ENCODE measurements around the gene MROH8. TPM values are rescaled to one million over a fixed set of nuclear protein-coding genes. Genes with fewer than 3 reads are reported as not detected.
A peak's percentile ranks its signal among the peaks of the same experiment; 100 is the strongest.

Gene MROH8
- total and polyA plus RNA-seq, 3 experiments from 2014 or later, result 1.6 to 3.0 (median 2.6) TPM

- Histone ChIP-seq H3K4me1 (ENCODE audit: insufficient read depth, low read length) (no peaks in the 10 kb centered on the region), H3K27me3 (ENCODE audit: insufficient read depth, low read length, poor library complexity, severe bottlenecking) (no peaks in the 10 kb centered on the region), H3K27ac (ENCODE audit: low read depth, low read length) (no peak overlapping the region), H3K4me3 (ENCODE audit: low read length) (no peak overlapping the region), H3K9me3 (ENCODE audit: low read length) (no peaks in the 10 kb centered on the region), H3K36me3 (ENCODE audit: insufficient read depth, low read length) (peaks cover 34% of the 10 kb centered on the region)
- Mint-ChIP-seq H3K27me3 (no peaks in the 10 kb centered on the region), H3K36me3 (peaks cover 0 to 89% (median 21%) of the 10 kb centered on the region in 3 donors), H3K27ac (peak overlapping the region in 1 of 8 donors; percentile 33), H3K9me3 (no peaks in the 10 kb centered on the region), H3K4me3 (no peak overlapping the region), H3K4me1 (peaks cover 1 to 5% (median 4%) of the 10 kb centered on the region in 3 donors)
- CTCF ChIA-PET, result no interaction called here
- POLR2A ChIA-PET, result interaction anchor here (0.6 kb wide), 1 partner anchor 241 kb away, joined by 5 read pairs; no protein-coding TSS in a partner anchor
- no peak for DNase-seq
These were observed 40.7 kb upstream of the MROH8 start for GRCh38 chr20:37219751-37220668.

- H3K27ac Mint-ChIP-seq, result peak overlapping the region in 1 of 8 donors; percentile 8
- peaks cover 0 to 88% (median 19%) of the 10 kb centered on the region in 3 donors for H3K36me3 Mint-ChIP-seq
- Histone ChIP-seq H3K36me3 (ENCODE audit: insufficient read depth, low read length) (peaks cover 31% of the 10 kb centered on the region), H3K4me1 (ENCODE audit: insufficient read depth, low read length) (no peaks in the 10 kb centered on the region), H3K27me3 (ENCODE audit: insufficient read depth, low read length, poor library complexity, severe bottlenecking) (no peaks in the 10 kb centered on the region), H3K9me3 (ENCODE audit: low read length) (no peaks in the 10 kb centered on the region), H3K4me3 (ENCODE audit: low read length) (no peak overlapping the region), H3K27ac (ENCODE audit: low read depth, low read length) (no peak overlapping the region)
- ChIA-PET POLR2A (no interaction called here), CTCF (no interaction called here)
- peaks cover 1 to 5% (median 4%) of the 10 kb centered on the region in 3 donors for H3K4me1 Mint-ChIP-seq
- no peaks in the 10 kb centered on the region for H3K9me3 Mint-ChIP-seq
- no peak overlapping the region for H3K4me3 Mint-ChIP-seq
- DNase-seq, result no peak
- H3K27me3 Mint-ChIP-seq, result no peaks in the 10 kb centered on the region
These were observed 39.6 kb upstream of the MROH8 start for GRCh38 chr20:37218976-37219375.

- CTCF ChIA-PET, result no interaction called here
- Mint-ChIP-seq H3K27me3 (no peaks in the 10 kb centered on the region), H3K4me3 (no peak overlapping the region), H3K36me3 (peaks cover 0 to 88% (median 16%) of the 10 kb centered on the region in 3 donors), H3K27ac (no peak overlapping the region), H3K4me1 (peaks cover 1 to 5% (median 4%) of the 10 kb centered on the region in 3 donors), H3K9me3 (no peaks in the 10 kb centered on the region)
- Histone ChIP-seq H3K36me3 (ENCODE audit: insufficient read depth, low read length) (peaks cover 31% of the 10 kb centered on the region), H3K4me3 (ENCODE audit: low read length) (no peak overlapping the region), H3K27ac (ENCODE audit: low read depth, low read length) (no peak overlapping the region), H3K27me3 (ENCODE audit: insufficient read depth, low read length, poor library complexity, severe bottlenecking) (no peaks in the 10 kb centered on the region), H3K4me1 (ENCODE audit: insufficient read depth, low read length) (no peaks in the 10 kb centered on the region), H3K9me3 (ENCODE audit: low read length) (no peaks in the 10 kb centered on the region)
- DNase-seq, result no peak
- POLR2A ChIA-PET, result no interaction called here
These were observed 39.1 kb upstream of the MROH8 start for GRCh38 chr20:37218441-37218840.

- peaks cover 7 to 82% (median 21%) of the 10 kb centered on the region in 3 donors for H3K36me3 Mint-ChIP-seq
- H3K4me3 ChIP-seq (ENCODE audit: low read length), result no peak overlapping the region
- H3K4me3 Mint-ChIP-seq, result no peak overlapping the region
- no peak overlapping the region for H3K27ac ChIP-seq (ENCODE audit: low read depth, low read length)
- H3K27me3 ChIP-seq (ENCODE audit: insufficient read depth, low read length, poor library complexity, severe bottlenecking), result no peaks in the 10 kb centered on the region
- H3K9me3 ChIP-seq (ENCODE audit: low read length), result no peaks in the 10 kb centered on the region
- H3K36me3 ChIP-seq (ENCODE audit: insufficient read depth, low read length), result peaks cover 64% of the 10 kb centered on the region
- no peak for DNase-seq
- no peak overlapping the region for H3K27ac Mint-ChIP-seq
- peaks cover 0 to 1% (median 0%) of the 10 kb centered on the region in 5 donors for H3K9me3 Mint-ChIP-seq
- peaks cover 0 to 4% (median 2%) of the 10 kb centered on the region in 3 donors for H3K4me1 Mint-ChIP-seq
- no peaks in the 10 kb centered on the region for H3K27me3 Mint-ChIP-seq
- ChIA-PET CTCF (no interaction called here), POLR2A (no interaction called here)
- H3K4me1 ChIP-seq (ENCODE audit: insufficient read depth, low read length), result no peaks in the 10 kb centered on the region
These were observed 30.4 kb upstream of the MROH8 start for GRCh38 chr20:37209661-37210314.

- H3K4me3 Mint-ChIP-seq, result no peak overlapping the region
- Histone ChIP-seq H3K27me3 (ENCODE audit: insufficient read depth, low read length, poor library complexity, severe bottlenecking) (no peaks in the 10 kb centered on the region), H3K36me3 (ENCODE audit: insufficient read depth, low read length) (peaks cover 66% of the 10 kb centered on the region), H3K4me1 (ENCODE audit: insufficient read depth, low read length) (no peaks in the 10 kb centered on the region), H3K27ac (ENCODE audit: low read depth, low read length) (no peak overlapping the region), H3K4me3 (ENCODE audit: low read length) (no peak overlapping the region), H3K9me3 (ENCODE audit: low read length) (no peaks in the 10 kb centered on the region)
- peaks cover 0 to 1% (median 0%) of the 10 kb centered on the region in 5 donors for H3K9me3 Mint-ChIP-seq
- peaks cover 7 to 82% (median 21%) of the 10 kb centered on the region in 3 donors for H3K36me3 Mint-ChIP-seq
- CTCF ChIA-PET, result no interaction called here
- POLR2A ChIA-PET, result no interaction called here
- H3K27me3 Mint-ChIP-seq, result no peaks in the 10 kb centered on the region
- no peak for DNase-seq
- peaks cover 0 to 4% (median 3%) of the 10 kb centered on the region in 3 donors for H3K4me1 Mint-ChIP-seq
- no peak overlapping the region for H3K27ac Mint-ChIP-seq
These were observed 29.8 kb upstream of the MROH8 start for GRCh38 chr20:37209193-37209592.

GRCh38 chr20:37207171-37207570, 27.8 kb upstream of the MROH8 start:
- no peaks in the 10 kb centered on the region for H3K4me1 ChIP-seq (ENCODE audit: insufficient read depth, low read length)
- Mint-ChIP-seq H3K36me3 (peaks cover 7 to 79% (median 19%) of the 10 kb centered on the region in 3 donors), H3K4me3 (no peak overlapping the region), H3K4me1 (peaks cover 1 to 4% (median 3%) of the 10 kb centered on the region in 3 donors), H3K27me3 (no peaks in the 10 kb centered on the region), H3K9me3 (no peaks in the 10 kb centered on the region), H3K27ac (peak overlapping the region in 1 of 8 donors; percentile 47)
- H3K4me3 ChIP-seq (ENCODE audit: low read length), result no peak overlapping the region
- H3K9me3 ChIP-seq (ENCODE audit: low read length), result no peaks in the 10 kb centered on the region
- no peak overlapping the region for H3K27ac ChIP-seq (ENCODE audit: low read depth, low read length)
- POLR2A ChIA-PET, result no interaction called here
- H3K27me3 ChIP-seq (ENCODE audit: insufficient read depth, low read length, poor library complexity, severe bottlenecking), result no peaks in the 10 kb centered on the region
- no peak for DNase-seq
- peaks cover 57% of the 10 kb centered on the region for H3K36me3 ChIP-seq (ENCODE audit: insufficient read depth, low read length)
- CTCF ChIA-PET, result interaction anchor here (3.6 kb wide), 1 partner anchor 11 kb away, joined by 14 read pairs; no protein-coding TSS in a partner anchor

- Mint-ChIP-seq H3K4me3 (no peak overlapping the region), H3K27ac (peak overlapping the region in 2 of 8 donors; percentile 46 to 64), H3K4me1 (peaks cover 4 to 5% (median 4%) of the 10 kb centered on the region in 3 donors), H3K36me3 (peaks cover 7 to 85% (median 23%) of the 10 kb centered on the region in 3 donors), H3K9me3 (no peaks in the 10 kb centered on the region), H3K27me3 (no peaks in the 10 kb centered on the region)
- H3K36me3 ChIP-seq (ENCODE audit: insufficient read depth, low read length), result peaks cover 62% of the 10 kb centered on the region
- no peak for DNase-seq
- POLR2A ChIA-PET, result no interaction called here
- no peak overlapping the region for H3K27ac ChIP-seq (ENCODE audit: low read depth, low read length)
- CTCF ChIA-PET, result interaction anchor here (0.9 to 3.6 kb wide), 2 partner anchors 10 to 14 kb away, joined by 3 to 14 read pairs; no protein-coding TSS in a partner anchor
- H3K4me1 ChIP-seq (ENCODE audit: insufficient read depth, low read length), result no peaks in the 10 kb centered on the region
- no peaks in the 10 kb centered on the region for H3K27me3 ChIP-seq (ENCODE audit: insufficient read depth, low read length, poor library complexity, severe bottlenecking)
- no peaks in the 10 kb centered on the region for H3K9me3 ChIP-seq (ENCODE audit: low read length)
- H3K4me3 ChIP-seq (ENCODE audit: low read length), result no peak overlapping the region
These were observed 26.4 kb upstream of the MROH8 start for GRCh38 chr20:37205794-37206193.

- Mint-ChIP-seq H3K27ac (peak overlapping the region in 2 of 8 donors; percentile 26 to 88), H3K4me1 (peaks cover 4 to 5% (median 4%) of the 10 kb centered on the region in 3 donors), H3K27me3 (no peaks in the 10 kb centered on the region), H3K36me3 (peaks cover 7 to 91% (median 25%) of the 10 kb centered on the region in 3 donors), H3K4me3 (peak overlapping the region in 1 of 7 donors; percentile 21), H3K9me3 (no peaks in the 10 kb centered on the region)
- POLR2A ChIA-PET, result no interaction called here
- H3K4me1 ChIP-seq (ENCODE audit: insufficient read depth, low read length), result no peaks in the 10 kb centered on the region
- H3K36me3 ChIP-seq (ENCODE audit: insufficient read depth, low read length), result peaks cover 68% of the 10 kb centered on the region
- H3K27me3 ChIP-seq (ENCODE audit: insufficient read depth, low read length, poor library complexity, severe bottlenecking), result no peaks in the 10 kb centered on the region
- no peak for DNase-seq
- CTCF ChIA-PET, result interaction anchor here (0.9 to 3.6 kb wide), 2 partner anchors 9 to 13 kb away, joined by 3 to 14 read pairs; no protein-coding TSS in a partner anchor
- no peak overlapping the region for H3K4me3 ChIP-seq (ENCODE audit: low read length)
- no peak overlapping the region for H3K27ac ChIP-seq (ENCODE audit: low read depth, low read length)
- H3K9me3 ChIP-seq (ENCODE audit: low read length), result no peaks in the 10 kb centered on the region
These were observed 25.8 kb upstream of the MROH8 start for GRCh38 chr20:37205130-37205529.

All from CD8-positive, alpha-beta memory T cell (primary cell).